ENCODE measurements around the gene TBCD. TPM values are rescaled to one million over a fixed set of nuclear protein-coding genes. Genes with fewer than 3 reads are reported as not detected.

Gene TBCD
- total RNA-seq, 1 donor from 2014 or later, result 104 TPM

DNA sequence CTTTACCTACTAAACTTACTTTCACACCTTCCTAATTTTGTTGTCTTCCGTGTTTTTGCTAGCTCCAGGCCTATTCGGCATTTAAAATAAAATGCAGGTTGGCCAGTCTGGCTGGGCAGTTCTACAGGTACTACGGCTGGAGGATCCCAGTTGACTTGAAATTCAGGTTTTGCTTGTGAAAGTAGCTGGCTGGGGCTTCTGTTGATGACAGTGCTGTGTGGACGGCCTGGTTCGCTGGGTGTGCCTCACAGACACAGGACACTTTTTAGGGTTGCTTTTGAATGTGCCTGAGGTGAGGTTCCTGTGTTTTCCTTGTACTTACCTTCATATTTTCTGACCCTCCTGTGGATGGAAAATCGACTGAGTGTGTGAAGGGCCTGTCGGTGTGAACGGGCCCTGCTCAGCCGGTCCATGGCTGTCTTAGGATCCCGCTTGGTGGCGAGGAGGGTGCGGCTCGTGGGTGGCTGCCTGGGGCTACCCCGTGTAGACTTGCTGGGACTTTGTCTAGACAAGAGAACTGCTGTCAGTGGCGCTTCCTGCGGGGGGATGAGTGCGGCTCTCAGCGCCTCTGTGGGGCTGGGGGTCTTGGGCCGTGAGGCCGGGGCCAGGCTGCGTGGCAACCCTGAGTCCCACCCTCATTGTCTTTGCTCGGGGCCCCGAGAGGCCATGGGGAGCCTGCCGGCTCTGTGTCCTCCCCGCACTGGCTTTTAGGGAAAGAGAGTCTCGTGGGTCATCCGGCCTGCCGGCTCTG is 106.7 kb downstream of the TBCD start:
- H3K36me3 Mint-ChIP-seq, result peaks cover 13% of the 10 kb centered on the region
- H3K27me3 Mint-ChIP-seq, result no peaks in the 10 kb centered on the region
- H3K9me3 Mint-ChIP-seq, result no peaks in the 10 kb centered on the region
- peaks cover 28% of the 10 kb centered on the region for H3K4me1 Mint-ChIP-seq (ENCODE audit: unreplicated experiment)
- TF ChIP-seq, protein P1, sequence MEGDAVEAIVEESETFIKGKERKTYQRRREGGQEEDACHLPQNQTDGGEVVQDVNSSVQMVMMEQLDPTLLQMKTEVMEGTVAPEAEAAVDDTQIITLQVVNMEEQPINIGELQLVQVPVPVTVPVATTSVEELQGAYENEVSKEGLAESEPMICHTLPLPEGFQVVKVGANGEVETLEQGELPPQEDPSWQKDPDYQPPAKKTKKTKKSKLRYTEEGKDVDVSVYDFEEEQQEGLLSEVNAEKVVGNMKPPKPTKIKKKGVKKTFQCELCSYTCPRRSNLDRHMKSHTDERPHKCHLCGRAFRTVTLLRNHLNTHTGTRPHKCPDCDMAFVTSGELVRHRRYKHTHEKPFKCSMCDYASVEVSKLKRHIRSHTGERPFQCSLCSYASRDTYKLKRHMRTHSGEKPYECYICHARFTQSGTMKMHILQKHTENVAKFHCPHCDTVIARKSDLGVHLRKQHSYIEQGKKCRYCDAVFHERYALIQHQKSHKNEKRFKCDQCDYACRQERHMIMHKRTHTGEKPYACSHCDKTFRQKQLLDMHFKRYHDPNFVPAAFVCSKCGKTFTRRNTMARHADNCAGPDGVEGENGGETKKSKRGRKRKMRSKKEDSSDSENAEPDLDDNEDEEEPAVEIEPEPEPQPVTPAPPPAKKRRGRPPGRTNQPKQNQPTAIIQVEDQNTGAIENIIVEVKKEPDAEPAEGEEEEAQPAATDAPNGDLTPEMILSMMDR (conservative IDR thresholded peaks at IDR 0.05), result no peak
- peak overlapping the region; percentile 80 for H3K4me3 Mint-ChIP-seq
- no peak for DNase-seq (ENCODE audit: extremely low spot score, unreplicated experiment)
- peak overlapping the region; percentile 100 for H3K27ac Mint-ChIP-seq

DNA sequence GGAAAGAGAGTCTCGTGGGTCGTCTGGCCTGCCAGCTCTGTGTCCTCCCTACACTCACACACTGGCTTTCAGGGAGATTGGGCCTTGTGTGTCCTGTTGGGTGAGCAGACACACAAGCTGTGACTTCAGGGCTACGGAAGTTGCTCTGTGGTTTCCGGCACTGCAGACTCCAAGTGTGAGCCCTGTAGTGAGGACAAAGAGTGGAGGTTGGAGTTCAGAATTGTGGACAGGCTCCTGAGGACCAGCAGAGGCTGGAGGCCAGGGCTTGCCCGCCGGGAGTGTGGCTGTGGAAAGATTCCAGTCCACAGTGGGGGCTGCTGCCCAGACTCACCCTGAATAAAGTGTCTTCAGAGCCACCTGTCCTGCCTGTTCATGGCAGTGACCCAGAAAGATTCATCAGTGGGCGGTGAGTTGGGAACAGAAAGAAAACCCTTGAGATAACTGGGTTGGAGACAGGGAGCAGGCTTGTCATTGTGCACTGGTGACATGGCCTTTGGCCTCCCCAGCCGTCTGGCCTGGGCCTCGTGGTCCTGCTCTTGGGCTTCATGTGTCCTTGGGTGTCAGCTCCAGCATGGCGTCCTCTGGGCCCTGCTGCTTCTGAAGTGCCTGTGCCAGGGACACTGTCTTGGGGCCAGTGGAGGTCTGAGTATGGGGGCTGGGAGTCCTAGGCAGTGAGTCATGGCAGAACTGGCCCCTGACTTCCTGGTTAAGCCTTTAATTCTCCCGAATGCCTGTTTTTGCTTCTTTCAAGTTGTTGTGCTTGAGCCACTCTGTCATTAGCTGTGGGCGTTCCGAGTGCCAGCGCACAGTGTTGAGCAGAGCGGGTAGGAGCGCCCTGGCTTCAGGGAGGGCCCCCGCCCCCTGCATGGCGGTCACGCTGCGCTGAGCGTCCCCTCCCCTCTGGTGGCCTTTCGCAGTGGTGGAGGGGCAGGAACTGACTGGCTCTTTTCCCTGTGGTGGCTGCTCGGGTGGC is 107.9 kb downstream of the TBCD start:
- Mint-ChIP-seq H3K36me3 (peaks cover 9% of the 10 kb centered on the region), H3K4me3 (peak overlapping the region; percentile 68)

GRCh38 chr17:82860606-82861392 is 108.9 kb downstream of the TBCD start:
- TF ChIP-seq, protein P1 (conservative IDR thresholded peaks at IDR 0.05), result no peak
- H3K4me3 Mint-ChIP-seq, result no peak overlapping the region
- H3K9me3 Mint-ChIP-seq, result no peaks in the 10 kb centered on the region
- H3K27ac Mint-ChIP-seq, result peak overlapping the region; percentile 100
- H3K36me3 Mint-ChIP-seq, result peaks cover 9% of the 10 kb centered on the region
- H3K27me3 Mint-ChIP-seq, result no peaks in the 10 kb centered on the region
- H3K4me1 Mint-ChIP-seq (ENCODE audit: unreplicated experiment), result peaks cover 44% of the 10 kb centered on the region
- DNase-seq (ENCODE audit: extremely low spot score, unreplicated experiment), result no peak

More for the DNA sequence above, 107.9 kb downstream of the TBCD start:
- Mint-ChIP-seq H3K27me3 (no peaks in the 10 kb centered on the region), H3K27ac (peak overlapping the region; percentile 100), H3K4me1 (ENCODE audit: unreplicated experiment) (peaks cover 38% of the 10 kb centered on the region), H3K9me3 (no peaks in the 10 kb centered on the region)
- no peak for DNase-seq (ENCODE audit: extremely low spot score, unreplicated experiment)
- TF ChIP-seq, protein P1 (conservative IDR thresholded peaks at IDR 0.05), result no peak

DNA sequence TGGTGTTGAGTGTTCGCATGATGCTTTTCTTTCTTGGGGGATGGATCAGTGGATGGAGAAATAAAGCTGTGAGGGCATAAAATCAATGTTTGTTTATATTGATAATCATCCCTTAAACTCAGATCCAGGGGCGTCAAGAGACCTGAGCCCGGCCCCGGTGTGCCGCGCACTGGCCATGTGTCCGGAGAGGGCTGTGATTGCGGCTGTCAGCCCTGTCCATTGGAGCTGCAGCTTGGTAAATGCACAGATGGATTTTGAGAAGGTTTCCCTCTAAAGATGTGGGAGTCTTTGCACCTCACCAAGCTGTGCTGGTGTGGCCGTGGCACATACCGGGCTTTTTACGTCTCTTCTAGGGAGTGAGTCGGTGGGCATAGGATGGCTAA is 109.5 kb downstream of the TBCD start:
- TF ChIP-seq, protein P1 (conservative IDR thresholded peaks at IDR 0.05), result no peak
- no peaks in the 10 kb centered on the region for H3K27me3 Mint-ChIP-seq
- peaks cover 4% of the 10 kb centered on the region for H3K36me3 Mint-ChIP-seq
- peak overlapping the region; percentile 80 for H3K27ac Mint-ChIP-seq
- no peak overlapping the region for H3K4me3 Mint-ChIP-seq
- DNase-seq (ENCODE audit: extremely low spot score, unreplicated experiment), result no peak
- no peaks in the 10 kb centered on the region for H3K9me3 Mint-ChIP-seq
- H3K4me1 Mint-ChIP-seq (ENCODE audit: unreplicated experiment), result peaks cover 50% of the 10 kb centered on the region

GRCh38 chr17:82862191-82862590 is 110.3 kb downstream of the TBCD start:
- TF ChIP-seq, protein P1 (conservative IDR thresholded peaks at IDR 0.05), result no peak
- Mint-ChIP-seq H3K4me3 (no peak overlapping the region), H3K4me1 (ENCODE audit: unreplicated experiment) (peaks cover 54% of the 10 kb centered on the region), H3K36me3 (peaks cover 2% of the 10 kb centered on the region), H3K9me3 (no peaks in the 10 kb centered on the region), H3K27me3 (no peaks in the 10 kb centered on the region), H3K27ac (peak overlapping the region; percentile 75)
- DNase-seq (ENCODE audit: extremely low spot score, unreplicated experiment), result no peak

All from type B pancreatic cell (in vitro differentiated cells).